Mesenchymal stem cell (in vitro differentiated cells and primary cell): ENCODE data around the gene ACY1.

Source experiments
- DNase-seq: peaks from one replicate; pipeline ENCODE4 v3.0.0-alpha.2; 2013
- H2AFZ ChIP-seq: one replicate; pipeline ENCODE4 v1.6.1; 2013; ENCODE audit warnings: low read depth, mild to moderate bottlenecking, control low read depth, inconsistent platforms, low read length, moderate library complexity
- H2AK5ac ChIP-seq: 2 replicates; pipeline ENCODE4 v1.6.1; 2013; ENCODE audit warnings: low read length, moderate library complexity, mild to moderate bottlenecking, inconsistent platforms; ENCODE audit not compliant: severe bottlenecking
- H2BK120ac ChIP-seq: one replicate; pipeline ENCODE4 v1.6.1; 2013; ENCODE audit warnings: low read depth, mild to moderate bottlenecking, inconsistent platforms, low read length, moderate library complexity
- H2BK12ac ChIP-seq, 2 experiments: one replicate each; pipeline ENCODE4 v1.6.1; 2013; ENCODE audit warnings: inconsistent platforms in 2 of 2, low read length in 2 of 2, mild to moderate bottlenecking in 2 of 2, moderate library complexity in 2 of 2, control low read depth in 1 of 2
- H2BK15ac ChIP-seq: one replicate; pipeline ENCODE4 v1.6.1; 2013; ENCODE audit warnings: mild to moderate bottlenecking, low read depth, inconsistent platforms; ENCODE audit not compliant: poor library complexity, severe bottlenecking
- H2BK5ac ChIP-seq: 2 replicates; pipeline ENCODE4 v1.6.1; 2013; ENCODE audit warnings: low read depth, mild to moderate bottlenecking, low read length, control low read depth, inconsistent platforms; ENCODE audit not compliant: poor library complexity, severe bottlenecking
- H3K14ac ChIP-seq, 2 experiments: one replicate each; pipeline ENCODE4 v1.6.1; 2013; ENCODE audit warnings: inconsistent platforms in 2 of 2, low read length in 2 of 2, control low read depth in 1 of 2, mild to moderate bottlenecking in 1 of 2, moderate library complexity in 1 of 2
- H3K18ac ChIP-seq, 2 experiments: one replicate each; pipeline ENCODE4 v1.6.1; 2013; ENCODE audit warnings: inconsistent platforms in 2 of 2, low read length in 2 of 2, control low read depth in 1 of 2, low read depth in 1 of 2, mild to moderate bottlenecking in 1 of 2
- H3K23ac ChIP-seq, 2 experiments: one replicate each; pipeline ENCODE4 v1.6.1; 2013; ENCODE audit warnings: inconsistent platforms in 2 of 2, low read length in 2 of 2, mild to moderate bottlenecking in 2 of 2, moderate library complexity in 2 of 2, control low read depth in 1 of 2
- H3K27ac ChIP-seq: 2 replicates; pipeline ENCODE4 v1.5.1; 2013; ENCODE audit warnings: mild to moderate bottlenecking, moderate library complexity, low read length, control low read depth, inconsistent platforms; ENCODE audit not compliant: poor library complexity, severe bottlenecking
- H3K27me3 ChIP-seq, 2 experiments: 2 replicates each; pipeline versions ENCODE4 v1.6.1 to v1.7.0; 2013; ENCODE audit warnings: low read length in 2 of 2, mild to moderate bottlenecking in 2 of 2, moderate library complexity in 2 of 2, control low read depth in 1 of 2, inconsistent platforms in 1 of 2; ENCODE audit not compliant: control insufficient read depth in 1 of 2, insufficient read depth in 1 of 2
- H3K36me3 ChIP-seq, 2 experiments: 2 replicates each; pipeline versions ENCODE4 v1.6.1 to v1.7.0; 2013; ENCODE audit warnings: low read length in 2 of 2, control low read depth in 1 of 2, inconsistent platforms in 1 of 2, low read depth in 1 of 2, mild to moderate bottlenecking in 1 of 2; ENCODE audit not compliant: insufficient read depth in 2 of 2, control insufficient read depth in 1 of 2
- H3K4ac ChIP-seq, 2 experiments: one replicate each; pipeline ENCODE4 v1.6.1; 2013; ENCODE audit warnings: inconsistent platforms in 2 of 2, low read length in 2 of 2, mild to moderate bottlenecking in 2 of 2, moderate library complexity in 2 of 2, control low read depth in 1 of 2, low read depth in 1 of 2
- H3K4me1 ChIP-seq: 2 replicates; pipeline ENCODE4 v1.6.1; 2013; ENCODE audit warnings: low read depth, low read length, control low read depth; ENCODE audit not compliant: control insufficient read depth, insufficient read depth
- H3K4me2 ChIP-seq: 2 replicates; pipeline ENCODE4 v1.6.1; 2013; ENCODE audit warnings: low read length, mild to moderate bottlenecking, inconsistent platforms; ENCODE audit not compliant: poor library complexity, severe bottlenecking
- H3K4me3 ChIP-seq, 2 experiments: 2 replicates each; pipeline versions ENCODE4 v1.5.1 to v1.7.0; 2013; ENCODE audit warnings: low read length in 2 of 2, mild to moderate bottlenecking in 2 of 2, control low read depth in 1 of 2, low read depth in 1 of 2; ENCODE audit not compliant: insufficient read depth in 1 of 2
- H3K79me1 ChIP-seq: replicated peaks from 2 replicates; pipeline ENCODE4 v1.6.1; 2013; ENCODE audit warnings: mild to moderate bottlenecking, control low read depth, low read length, inconsistent platforms; ENCODE audit not compliant: poor library complexity, severe bottlenecking
- H3K9ac ChIP-seq: 2 replicates; pipeline ENCODE4 v1.7.0; 2013; ENCODE audit warnings: mild to moderate bottlenecking, low read length, moderate library complexity
- H3K9me3 ChIP-seq: 2 replicates; pipeline ENCODE4 v1.7.0; 2013; ENCODE audit warnings: mild to moderate bottlenecking, low read length; ENCODE audit not compliant: control insufficient read depth
- H4K8ac ChIP-seq: one replicate; pipeline ENCODE4 v1.6.1; 2013; ENCODE audit warnings: inconsistent platforms, mild to moderate bottlenecking, low read length, moderate library complexity
- H4K91ac ChIP-seq: one replicate; pipeline ENCODE4 v1.6.1; 2013; ENCODE audit warnings: mild to moderate bottlenecking, low read length, inconsistent platforms
- WGBS: methylation state at CpG from one replicate; pipeline ENCODE4 v1.1.7; 2013; ENCODE audit warnings: mixed read lengths; 5-methylcytosine and 5-hydroxymethylcytosine counted together

Gene ACY1

GRCh38 chr3:51945031-51945840 is 38.1 kb upstream of the ACY1 start:
- no peak overlapping the region for H2BK15ac ChIP-seq
- no peak overlapping the region for H4K8ac ChIP-seq
- H3K18ac ChIP-seq = no peak overlapping the region
- no peak overlapping the region for H2BK120ac ChIP-seq
- H2AFZ ChIP-seq = no peak overlapping the region
- no peak overlapping the region for H3K4me3 ChIP-seq
- H3K27me3 ChIP-seq = no peaks in the 10 kb centered on the region
- H3K4ac ChIP-seq = no peak overlapping the region
- WGBS = 87% methylated on average over 18 of the region's 18 CpGs
- H2BK5ac ChIP-seq = no peak overlapping the region
- H3K4me2 ChIP-seq = no peak overlapping the region
- H4K91ac ChIP-seq = no peak overlapping the region
- H2AK5ac ChIP-seq = no peak overlapping the region
- H3K23ac ChIP-seq = no peak overlapping the region
- H3K79me1 ChIP-seq = peaks cover 9% of the 10 kb centered on the region
- H3K9me3 ChIP-seq = no peaks in the 10 kb centered on the region
- no peak overlapping the region for H2BK12ac ChIP-seq
- no peak overlapping the region for H3K9ac ChIP-seq
- H3K27ac ChIP-seq = no peak overlapping the region
- H3K36me3 ChIP-seq = peaks cover 47 to 63% of the 10 kb centered on the region in 2 experiments
- peaks cover 22% of the 10 kb centered on the region for H3K4me1 ChIP-seq
- H3K14ac ChIP-seq = no peak overlapping the region
- DNase-seq = no peak

GRCh38 chr3:51945926-51946705 is 37.2 kb upstream of the ACY1 start:
- WGBS = 91% methylated on average over 14 of the region's 14 CpGs
- no peak overlapping the region for H3K23ac ChIP-seq

DNA sequence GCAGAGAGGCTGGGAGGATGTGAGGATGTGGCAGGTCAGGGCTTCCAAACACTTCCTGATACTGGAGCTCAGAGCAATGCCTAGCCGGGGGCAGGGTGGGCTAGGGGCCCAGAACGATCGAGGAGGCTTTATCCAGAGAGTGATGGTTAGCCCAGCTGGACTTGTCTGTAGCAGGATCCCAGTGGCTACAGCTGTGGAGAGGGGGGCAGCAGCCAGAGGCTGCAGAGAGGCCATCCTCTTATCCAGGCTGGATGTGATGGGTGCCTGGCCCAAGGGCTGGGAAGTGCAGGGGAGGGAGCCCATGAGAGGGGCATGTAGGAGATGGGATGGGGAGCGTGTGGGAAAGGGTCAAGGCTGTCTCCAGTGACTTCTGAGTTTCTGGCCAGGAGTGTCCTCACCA is 36.5 kb upstream of the ACY1 start:
- H4K91ac ChIP-seq = no peak overlapping the region
- peaks cover 16% of the 10 kb centered on the region for H3K4me1 ChIP-seq
- H3K9ac ChIP-seq = no peak overlapping the region
- no peak overlapping the region for H3K4me2 ChIP-seq
- H3K18ac ChIP-seq = no peak overlapping the region
- H3K4ac ChIP-seq = no peak overlapping the region
- peaks cover 1% of the 10 kb centered on the region for H3K79me1 ChIP-seq
- H2BK12ac ChIP-seq = no peak overlapping the region
- no peak overlapping the region for H3K4me3 ChIP-seq
- H4K8ac ChIP-seq = no peak overlapping the region
- no peak overlapping the region for H2AFZ ChIP-seq
- H2BK15ac ChIP-seq = no peak overlapping the region
- H3K14ac ChIP-seq = no peak overlapping the region
- WGBS = 81% methylated on average over 3 of the region's 4 CpGs
- no peaks in the 10 kb centered on the region for H3K27me3 ChIP-seq
- H2BK120ac ChIP-seq = no peak overlapping the region
- no peak overlapping the region for H3K23ac ChIP-seq
- H3K27ac ChIP-seq = no peak overlapping the region
- DNase-seq = no peak
- H3K36me3 ChIP-seq = peaks cover 47 to 72% of the 10 kb centered on the region in 2 experiments
- H2AK5ac ChIP-seq = no peak overlapping the region
- no peaks in the 10 kb centered on the region for H3K9me3 ChIP-seq
- no peak overlapping the region for H2BK5ac ChIP-seq

More at GRCh38 chr3:51945926-51946705, 37.2 kb upstream of the ACY1 start:
- peaks cover 16% of the 10 kb centered on the region for H3K4me1 ChIP-seq
- H3K18ac ChIP-seq = no peak overlapping the region
- no peak for DNase-seq
- H3K9me3 ChIP-seq = no peaks in the 10 kb centered on the region
- no peak overlapping the region for H3K4me3 ChIP-seq
- no peak overlapping the region for H3K9ac ChIP-seq
- H3K36me3 ChIP-seq = peaks cover 47 to 68% of the 10 kb centered on the region in 2 experiments
- H3K27ac ChIP-seq = no peak overlapping the region
- no peak overlapping the region for H2BK120ac ChIP-seq
- H3K79me1 ChIP-seq = peaks cover 5% of the 10 kb centered on the region
- no peak overlapping the region for H4K91ac ChIP-seq
- no peak overlapping the region for H4K8ac ChIP-seq
- H3K14ac ChIP-seq = no peak overlapping the region
- H2BK5ac ChIP-seq = no peak overlapping the region
- no peak overlapping the region for H2AK5ac ChIP-seq
- no peak overlapping the region for H2BK12ac ChIP-seq
- H2BK15ac ChIP-seq = no peak overlapping the region
- H3K4me2 ChIP-seq = no peak overlapping the region
- H3K27me3 ChIP-seq = no peaks in the 10 kb centered on the region
- no peak overlapping the region for H2AFZ ChIP-seq
- H3K4ac ChIP-seq = no peak overlapping the region

DNA sequence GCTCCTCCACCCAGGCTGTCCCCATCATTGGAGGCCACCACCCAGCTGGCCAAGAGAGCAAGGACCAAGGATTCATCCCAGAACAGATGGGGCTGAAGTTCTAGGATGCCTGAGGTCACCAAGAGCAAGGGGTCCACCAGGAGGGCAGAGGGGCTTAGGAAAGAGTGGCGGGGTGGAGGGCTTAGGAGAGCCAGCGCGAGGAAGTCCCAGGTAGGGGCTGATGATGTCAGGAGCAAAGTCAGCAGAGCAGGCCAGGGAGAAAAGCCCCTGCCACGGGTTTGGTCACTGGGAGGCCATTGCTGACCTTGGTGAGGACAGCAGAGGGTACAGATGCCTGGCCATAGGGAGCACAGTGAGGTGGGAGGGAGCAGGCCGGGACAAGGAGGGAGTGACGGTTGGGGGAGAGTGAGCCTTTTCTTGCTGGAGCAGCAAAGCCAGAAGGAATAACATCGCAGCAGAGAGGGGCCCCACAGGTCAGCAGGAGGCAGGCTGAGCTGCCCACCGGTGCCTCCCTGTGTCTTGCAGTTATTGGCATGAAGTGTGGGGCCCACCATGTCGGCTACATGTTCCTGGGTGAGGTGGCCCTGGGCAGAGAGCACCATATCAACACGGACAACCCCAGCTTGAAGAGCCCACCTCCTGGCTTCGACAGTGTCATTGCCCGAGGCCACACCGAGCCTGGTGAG is 36.0 kb upstream of the ACY1 start:
- H3K4me2 ChIP-seq = no peak overlapping the region
- H3K4ac ChIP-seq = no peak overlapping the region
- H3K4me1 ChIP-seq = peaks cover 14% of the 10 kb centered on the region
- H2BK5ac ChIP-seq = no peak overlapping the region
- peaks cover 1% of the 10 kb centered on the region for H3K79me1 ChIP-seq
- no peak overlapping the region for H2BK15ac ChIP-seq
- no peak for DNase-seq
- no peak overlapping the region for H3K4me3 ChIP-seq
- no peak overlapping the region for H2BK120ac ChIP-seq
- H4K8ac ChIP-seq = no peak overlapping the region
- H3K9me3 ChIP-seq = no peaks in the 10 kb centered on the region
- H4K91ac ChIP-seq = no peak overlapping the region
- H2AFZ ChIP-seq = no peak overlapping the region
- H3K14ac ChIP-seq = no peak overlapping the region
- H3K27me3 ChIP-seq = no peaks in the 10 kb centered on the region
- 81% methylated on average over 13 of the region's 13 CpGs for WGBS
- no peak overlapping the region for H3K9ac ChIP-seq
- H3K18ac ChIP-seq = no peak overlapping the region
- no peak overlapping the region for H2AK5ac ChIP-seq
- no peak overlapping the region for H3K23ac ChIP-seq
- no peak overlapping the region for H3K27ac ChIP-seq
- no peak overlapping the region for H2BK12ac ChIP-seq
- peaks cover 47 to 72% of the 10 kb centered on the region in 2 experiments for H3K36me3 ChIP-seq
